Esophagus squamous epithelium (tissue), 4 donors: ENCODE results near the gene FAM83F.

Experiments used
- POLR2A ChIP-seq, 4 donors: fragments of 450-650 bp; IDR thresholded peaks; one replicate each; pipeline ENCODE4 v1.6.1; 2017; ENCODE audit warnings: antibody characterized with exemption in 4 of 4, mild to moderate bottlenecking in 4 of 4, moderate library complexity in 3 of 4
- TF ChIP-seq, protein P1 (sequence below), 6 experiments: fragments of 450-650 bp in 4 of 6; fragments of 200-600 bp in 2 of 6; sonication (generic) in 2 of 6; IDR thresholded peaks; one replicate each; pipeline ENCODE4 v1.5.1; 2016 to 2019; ENCODE audit warnings: antibody characterized with exemption in 6 of 6, mild to moderate bottlenecking in 4 of 6, moderate library complexity in 4 of 6

GRCh38 chr22:39979048-39979447 lies 15.7 kb upstream of the FAM83F start:
- TF ChIP-seq, protein P1, sequence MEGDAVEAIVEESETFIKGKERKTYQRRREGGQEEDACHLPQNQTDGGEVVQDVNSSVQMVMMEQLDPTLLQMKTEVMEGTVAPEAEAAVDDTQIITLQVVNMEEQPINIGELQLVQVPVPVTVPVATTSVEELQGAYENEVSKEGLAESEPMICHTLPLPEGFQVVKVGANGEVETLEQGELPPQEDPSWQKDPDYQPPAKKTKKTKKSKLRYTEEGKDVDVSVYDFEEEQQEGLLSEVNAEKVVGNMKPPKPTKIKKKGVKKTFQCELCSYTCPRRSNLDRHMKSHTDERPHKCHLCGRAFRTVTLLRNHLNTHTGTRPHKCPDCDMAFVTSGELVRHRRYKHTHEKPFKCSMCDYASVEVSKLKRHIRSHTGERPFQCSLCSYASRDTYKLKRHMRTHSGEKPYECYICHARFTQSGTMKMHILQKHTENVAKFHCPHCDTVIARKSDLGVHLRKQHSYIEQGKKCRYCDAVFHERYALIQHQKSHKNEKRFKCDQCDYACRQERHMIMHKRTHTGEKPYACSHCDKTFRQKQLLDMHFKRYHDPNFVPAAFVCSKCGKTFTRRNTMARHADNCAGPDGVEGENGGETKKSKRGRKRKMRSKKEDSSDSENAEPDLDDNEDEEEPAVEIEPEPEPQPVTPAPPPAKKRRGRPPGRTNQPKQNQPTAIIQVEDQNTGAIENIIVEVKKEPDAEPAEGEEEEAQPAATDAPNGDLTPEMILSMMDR (IDR thresholded peaks at IDR 0.05) = no peak
- TF ChIP-seq POLR2A (IDR thresholded peaks at IDR 0.05) = no peak
